ENCODE results near the gene LDLRAD3.

The LDLRAD3 gene

DNA sequence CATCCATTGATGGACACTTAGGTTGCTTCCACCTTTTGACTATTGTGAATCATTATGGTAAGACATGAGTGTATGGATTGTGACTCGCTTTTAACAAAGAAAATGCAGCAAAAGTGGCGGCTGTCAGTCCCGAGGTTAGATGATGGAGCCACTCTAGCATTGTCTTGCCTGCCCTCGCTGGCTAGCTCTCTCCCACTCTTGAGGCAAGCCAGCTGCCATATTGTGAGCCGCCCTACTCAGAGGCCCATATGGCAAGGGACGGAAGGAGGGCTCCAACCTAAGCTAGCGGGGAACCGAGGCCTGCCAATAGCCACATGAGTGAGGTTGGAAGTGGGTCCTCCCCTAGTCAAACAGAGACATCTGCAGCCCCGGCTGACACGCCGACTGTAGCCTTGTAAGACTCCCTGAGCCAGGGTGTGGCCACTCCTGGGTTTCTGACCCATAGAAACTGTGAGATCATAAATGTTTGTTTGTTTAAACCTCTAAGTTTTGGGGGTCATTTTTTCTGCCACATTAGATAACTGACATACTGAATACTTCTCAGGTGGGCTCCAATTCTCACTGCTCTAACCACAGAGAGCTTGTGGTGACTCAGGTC is 160.2 kb downstream of the LDLRAD3 start:
- ChIA-PET POLR2A (interaction anchor here (0.7 kb wide), 1 partner anchor 9 kb away, joined by 3 read pairs; no protein-coding TSS in a partner anchor), CTCF (interaction anchor here (1.0 to 1.5 kb wide), 4 partner anchors 10 to 31 kb away, joined by 3 to 5 read pairs (median 4); no protein-coding TSS in a partner anchor)
- Histone ChIP-seq H3K4me3 (ENCODE audit: control insufficient read depth in 1 of 7, extremely low read depth in 1 of 7, insufficient read depth in 4 of 7, low read depth in 2 of 7, low read length in 6 of 7) (no peak overlapping the region), H3K9me3 (ENCODE audit: control extremely low read depth in 1 of 5, control insufficient read depth in 4 of 5, insufficient read depth in 2 of 5, low read depth in 1 of 5, low read length in 4 of 5) (no peaks in the 10 kb centered on the region), H3K27ac (ENCODE audit: insufficient read depth in 1 of 2, low read depth in 1 of 2, low read length in 2 of 2, poor library complexity in 1 of 2, severe bottlenecking in 2 of 2) (peak overlapping the region; percentile 26 to 86), H3K4me1 (ENCODE audit: control extremely low read depth in 1 of 4, control insufficient read depth in 4 of 4, insufficient read depth in 4 of 4, low read length in 3 of 4) (peaks cover 0 to 27% (median 7%) of the 10 kb centered on the region in 4 experiments), H3K27me3 (replicated peaks in 2 of 5; ENCODE audit: control insufficient read depth in 4 of 5, insufficient read depth in 5 of 5, low read length in 4 of 5) (peaks cover 0 to 2% (median 0%) of the 10 kb centered on the region in 5 experiments), H3K36me3 (ENCODE audit: control insufficient read depth in 4 of 4, insufficient read depth in 4 of 4, low read length in 3 of 4) (peaks cover 0 to 3% (median 0%) of the 10 kb centered on the region in 4 experiments)
- 92% methylated on average over 11 of the region's 11 CpGs for WGBS (ENCODE audit: insufficient coverage)
- DNase-seq = peak in 1 of 3 donors; percentile 39

GRCh38 chr11:36104660-36104992 is 160.8 kb downstream of the LDLRAD3 start:
- POLR2A ChIA-PET = interaction anchor here (0.7 kb wide), 1 partner anchor 10 kb away, joined by 3 read pairs; no protein-coding TSS in a partner anchor
- peaks cover 0 to 3% (median 0%) of the 10 kb centered on the region in 4 experiments for H3K36me3 ChIP-seq (ENCODE audit: control insufficient read depth in 4 of 4, insufficient read depth in 4 of 4, low read length in 3 of 4)
- peak overlapping the region; percentile 26 to 86 for H3K27ac ChIP-seq (ENCODE audit: insufficient read depth in 1 of 2, low read depth in 1 of 2, low read length in 2 of 2, poor library complexity in 1 of 2, severe bottlenecking in 2 of 2)
- no peaks in the 10 kb centered on the region for H3K9me3 ChIP-seq (ENCODE audit: control extremely low read depth in 1 of 5, control insufficient read depth in 4 of 5, insufficient read depth in 2 of 5, low read depth in 1 of 5, low read length in 4 of 5)
- DNase-seq = no peak
- H3K27me3 ChIP-seq (replicated peaks in 2 of 5; ENCODE audit: control insufficient read depth in 4 of 5, insufficient read depth in 5 of 5, low read length in 4 of 5) = peaks cover 0 to 2% (median 0%) of the 10 kb centered on the region in 5 experiments
- CTCF ChIA-PET = interaction anchor here (0.6 to 1.5 kb wide), 5 partner anchors 10 to 170 kb away, joined by 3 to 5 read pairs (median 4); no protein-coding TSS in a partner anchor
- 73% methylated on average over 2 of the region's 4 CpGs for WGBS (ENCODE audit: insufficient coverage)
- H3K4me1 ChIP-seq (ENCODE audit: control extremely low read depth in 1 of 4, control insufficient read depth in 4 of 4, insufficient read depth in 4 of 4, low read length in 3 of 4) = peaks cover 0 to 33% (median 12%) of the 10 kb centered on the region in 4 experiments
- no peak overlapping the region for H3K4me3 ChIP-seq (ENCODE audit: control insufficient read depth in 1 of 7, extremely low read depth in 1 of 7, insufficient read depth in 4 of 7, low read depth in 2 of 7, low read length in 6 of 7)

- Histone ChIP-seq H3K4me1 (ENCODE audit: control extremely low read depth in 1 of 4, control insufficient read depth in 4 of 4, insufficient read depth in 4 of 4, low read length in 3 of 4) (peaks cover 0 to 46% (median 22%) of the 10 kb centered on the region in 4 experiments), H3K27me3 (replicated peaks in 2 of 5; ENCODE audit: control insufficient read depth in 4 of 5, insufficient read depth in 5 of 5, low read length in 4 of 5) (peaks cover 0 to 2% (median 0%) of the 10 kb centered on the region in 5 experiments), H3K27ac (ENCODE audit: insufficient read depth in 1 of 2, low read depth in 1 of 2, low read length in 2 of 2, poor library complexity in 1 of 2, severe bottlenecking in 2 of 2) (peak overlapping the region in 1 of 2 experiments; percentile 63), H3K9me3 (ENCODE audit: control extremely low read depth in 1 of 5, control insufficient read depth in 4 of 5, insufficient read depth in 2 of 5, low read depth in 1 of 5, low read length in 4 of 5) (no peaks in the 10 kb centered on the region), H3K36me3 (ENCODE audit: control insufficient read depth in 4 of 4, insufficient read depth in 4 of 4, low read length in 3 of 4) (no peaks in the 10 kb centered on the region), H3K4me3 (ENCODE audit: control insufficient read depth in 1 of 7, extremely low read depth in 1 of 7, insufficient read depth in 4 of 7, low read depth in 2 of 7, low read length in 6 of 7) (no peak overlapping the region)
- ChIA-PET CTCF (interaction anchor here (0.6 to 1.5 kb wide), 3 partner anchors 10 to 120 kb away, joined by 3 to 4 read pairs (median 4); no protein-coding TSS in a partner anchor), POLR2A (no interaction called here)
- DNase-seq = no peak
- 95% methylated on average over 9 of the region's 9 CpGs for WGBS (ENCODE audit: insufficient coverage)
These were observed 162.1 kb downstream of the LDLRAD3 start for GRCh38 chr11:36105743-36106581.

DNA sequence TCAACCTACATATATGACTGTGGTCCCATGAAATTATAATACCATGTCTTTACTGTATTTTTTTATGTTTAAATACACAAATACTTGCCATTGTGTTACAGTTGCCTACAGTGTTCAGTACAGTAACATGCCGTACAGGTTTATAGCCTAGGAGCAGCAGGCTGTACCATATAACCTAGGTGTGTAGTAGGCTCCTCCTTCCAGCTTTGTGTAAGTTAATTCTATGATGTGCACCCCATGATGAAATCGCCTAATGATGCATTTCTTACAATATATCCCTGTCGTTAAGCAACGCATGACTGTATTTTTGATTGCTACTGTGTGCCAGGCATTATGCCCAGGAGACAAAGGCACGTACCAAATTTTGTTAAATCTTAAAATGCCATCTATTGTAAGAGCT is 163.7 kb downstream of the LDLRAD3 start:
- no peak for DNase-seq

GRCh38 chr11:36108881-36109589 is 165.2 kb downstream of the LDLRAD3 start:
- Histone ChIP-seq H3K4me1 (ENCODE audit: control extremely low read depth in 1 of 4, control insufficient read depth in 4 of 4, insufficient read depth in 4 of 4, low read length in 3 of 4) (peaks cover 0 to 48% (median 23%) of the 10 kb centered on the region in 4 experiments), H3K27me3 (replicated peaks in 2 of 5; ENCODE audit: control insufficient read depth in 4 of 5, insufficient read depth in 5 of 5, low read length in 4 of 5) (peaks cover 0 to 2% (median 0%) of the 10 kb centered on the region in 5 experiments), H3K27ac (ENCODE audit: insufficient read depth in 1 of 2, low read depth in 1 of 2, low read length in 2 of 2, poor library complexity in 1 of 2, severe bottlenecking in 2 of 2) (no peak overlapping the region), H3K4me3 (ENCODE audit: control insufficient read depth in 1 of 7, extremely low read depth in 1 of 7, insufficient read depth in 4 of 7, low read depth in 2 of 7, low read length in 6 of 7) (no peak overlapping the region), H3K36me3 (ENCODE audit: control insufficient read depth in 4 of 4, insufficient read depth in 4 of 4, low read length in 3 of 4) (no peaks in the 10 kb centered on the region), H3K9me3 (ENCODE audit: control extremely low read depth in 1 of 5, control insufficient read depth in 4 of 5, insufficient read depth in 2 of 5, low read depth in 1 of 5, low read length in 4 of 5) (peaks cover 0 to 7% (median 5%) of the 10 kb centered on the region in 5 experiments)
- POLR2A ChIA-PET = no interaction called here
- CTCF ChIA-PET = interaction anchor here (1.4 to 2.1 kb wide), 2 partner anchors 13 to 17 kb away, joined by 4 read pairs; no protein-coding TSS in a partner anchor
- DNase-seq = no peak
- 83% methylated on average over 11 of the region's 12 CpGs for WGBS (ENCODE audit: insufficient coverage)

More for the DNA sequence above, 163.7 kb downstream of the LDLRAD3 start:
- Histone ChIP-seq H3K9me3 (ENCODE audit: control extremely low read depth in 1 of 5, control insufficient read depth in 4 of 5, insufficient read depth in 2 of 5, low read depth in 1 of 5, low read length in 4 of 5) (no peaks in the 10 kb centered on the region), H3K4me3 (ENCODE audit: control insufficient read depth in 1 of 7, extremely low read depth in 1 of 7, insufficient read depth in 4 of 7, low read depth in 2 of 7, low read length in 6 of 7) (no peak overlapping the region), H3K27me3 (replicated peaks in 2 of 5; ENCODE audit: control insufficient read depth in 4 of 5, insufficient read depth in 5 of 5, low read length in 4 of 5) (peaks cover 0 to 2% (median 0%) of the 10 kb centered on the region in 5 experiments), H3K4me1 (ENCODE audit: control extremely low read depth in 1 of 4, control insufficient read depth in 4 of 4, insufficient read depth in 4 of 4, low read length in 3 of 4) (peaks cover 0 to 48% (median 24%) of the 10 kb centered on the region in 4 experiments), H3K36me3 (ENCODE audit: control insufficient read depth in 4 of 4, insufficient read depth in 4 of 4, low read length in 3 of 4) (no peaks in the 10 kb centered on the region), H3K27ac (ENCODE audit: insufficient read depth in 1 of 2, low read depth in 1 of 2, low read length in 2 of 2, poor library complexity in 1 of 2, severe bottlenecking in 2 of 2) (no peak overlapping the region)
- CTCF ChIA-PET = interaction anchor here (1.0 kb wide), 1 partner anchor 620 kb away, joined by 3 read pairs; no protein-coding TSS in a partner anchor
- WGBS (ENCODE audit: insufficient coverage) = 100% methylated on average over 1 of the region's 5 CpGs
- POLR2A ChIA-PET = no interaction called here

GRCh38 chr11:36109590-36109849 is 165.7 kb downstream of the LDLRAD3 start:
- ChIA-PET POLR2A (no interaction called here), CTCF (interaction anchor here (1.1 to 2.1 kb wide), 3 partner anchors 8 to 17 kb away, joined by 3 to 4 read pairs (median 4); no protein-coding TSS in a partner anchor)
- Histone ChIP-seq H3K4me1 (ENCODE audit: control extremely low read depth in 1 of 4, control insufficient read depth in 4 of 4, insufficient read depth in 4 of 4, low read length in 3 of 4) (peaks cover 0 to 43% (median 22%) of the 10 kb centered on the region in 4 experiments), H3K36me3 (ENCODE audit: control insufficient read depth in 4 of 4, insufficient read depth in 4 of 4, low read length in 3 of 4) (no peaks in the 10 kb centered on the region), H3K4me3 (ENCODE audit: control insufficient read depth in 1 of 7, extremely low read depth in 1 of 7, insufficient read depth in 4 of 7, low read depth in 2 of 7, low read length in 6 of 7) (no peak overlapping the region), H3K27ac (ENCODE audit: insufficient read depth in 1 of 2, low read depth in 1 of 2, low read length in 2 of 2, poor library complexity in 1 of 2, severe bottlenecking in 2 of 2) (no peak overlapping the region), H3K27me3 (replicated peaks in 2 of 5; ENCODE audit: control insufficient read depth in 4 of 5, insufficient read depth in 5 of 5, low read length in 4 of 5) (peaks cover 0 to 2% (median 0%) of the 10 kb centered on the region in 5 experiments), H3K9me3 (ENCODE audit: control extremely low read depth in 1 of 5, control insufficient read depth in 4 of 5, insufficient read depth in 2 of 5, low read depth in 1 of 5, low read length in 4 of 5) (peaks cover 0 to 10% (median 7%) of the 10 kb centered on the region in 5 experiments)
- DNase-seq = no peak
- WGBS (ENCODE audit: insufficient coverage) = 66% methylated on average over 3 of the region's 3 CpGs

Data from common myeloid progenitor, CD34-positive (primary cell).